ENCODE results near the gene TRPT1. TPM values are rescaled to one million over a fixed set of nuclear protein-coding genes. Genes with fewer than 3 reads are reported as not detected.
A peak's percentile ranks its signal among the peaks of the same experiment; 100 is the strongest.

Gene TRPT1
- total RNA-seq, 2 donors from 2014 or later: 16.2 to 16.6 TPM

DNA sequence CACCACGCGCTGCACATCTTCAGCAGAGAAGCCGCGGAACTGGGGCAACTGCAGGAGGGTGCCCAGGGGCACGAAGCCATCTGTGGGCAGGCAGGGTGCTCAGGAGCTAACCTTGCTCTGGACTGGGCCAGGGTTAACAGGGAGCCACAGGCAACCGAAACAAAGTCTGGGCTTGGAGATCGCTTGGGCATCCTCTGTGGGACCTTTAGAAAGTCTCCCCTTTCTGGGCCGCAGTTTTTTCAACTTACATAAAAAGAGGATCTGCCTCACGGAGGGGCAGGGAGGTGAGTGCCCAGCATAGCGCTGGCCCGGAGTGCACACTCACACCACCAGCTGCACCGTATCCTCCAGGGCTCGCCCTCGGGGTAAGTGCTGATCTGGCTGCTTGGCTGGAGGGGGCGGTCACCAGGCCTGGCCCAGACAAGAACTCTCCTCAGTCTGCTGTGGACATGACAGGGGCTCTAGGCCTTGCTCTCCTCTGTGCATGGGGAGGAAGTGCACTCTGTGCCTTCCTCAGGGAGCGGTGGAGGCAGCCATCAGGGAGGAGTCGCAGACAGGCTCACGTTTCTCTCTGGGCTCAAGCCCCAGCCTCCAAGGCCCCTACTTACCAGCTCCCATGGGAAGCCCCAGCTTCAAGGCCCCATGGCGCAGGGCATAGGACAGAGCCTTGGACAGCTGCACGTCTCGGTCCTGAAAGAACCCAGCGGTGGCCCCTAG lies 937 bp downstream of the TRPT1 start:
- DNase-seq: no peak
- peak overlapping the region; percentile 67 for H3K27ac Mint-ChIP-seq
- no peaks in the 10 kb centered on the region for H3K36me3 Mint-ChIP-seq (ENCODE audit: low read depth)
- H3K9me3 ChIP-seq (ENCODE audit: control insufficient read depth, low read length, poor library complexity, severe bottlenecking): no peaks in the 10 kb centered on the region
- H3K4me1 Mint-ChIP-seq: peaks cover 23% of the 10 kb centered on the region
- ATAC-seq: no peak
- no peaks in the 10 kb centered on the region for H3K27me3 Mint-ChIP-seq
- peak overlapping the region; percentile 91 for H3K4me3 Mint-ChIP-seq

DNA sequence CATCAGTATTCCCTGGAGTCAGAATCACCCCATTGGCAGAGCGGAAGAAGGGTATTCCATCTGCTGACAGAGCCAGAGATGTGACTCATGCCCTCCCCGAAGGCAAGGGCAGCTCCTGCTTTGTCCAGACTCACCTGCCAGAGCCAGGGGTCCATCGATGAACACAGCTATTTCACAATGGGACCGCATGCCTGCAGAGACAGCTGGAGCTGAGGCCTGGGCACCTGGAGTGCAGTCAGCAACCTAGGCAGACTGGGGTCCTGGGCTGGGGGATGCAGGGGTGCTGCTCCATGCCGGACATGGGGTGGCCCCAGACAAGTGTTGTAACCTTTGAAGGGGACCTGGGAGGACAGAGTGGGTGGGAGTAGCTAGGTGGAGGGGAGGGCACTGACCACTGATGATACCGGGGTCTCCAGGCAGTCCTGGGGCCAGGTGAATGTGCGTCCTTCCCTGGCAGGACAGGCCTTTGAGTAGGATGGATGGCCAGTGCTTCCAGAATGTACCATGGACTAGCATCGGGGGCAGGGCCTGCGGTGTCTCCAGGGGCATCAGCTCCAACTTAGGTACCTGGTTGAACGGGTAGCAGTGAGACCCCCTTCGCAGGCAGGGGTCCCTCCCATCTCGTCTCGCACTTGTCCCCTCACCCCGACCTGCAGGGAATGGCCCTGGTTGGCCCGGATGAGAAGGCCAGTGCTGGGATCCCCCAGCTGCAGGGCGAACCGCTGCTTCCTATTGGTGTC lies 1.7 kb downstream of the TRPT1 start:
- peak overlapping the region; percentile 16 for H3K27ac Mint-ChIP-seq
- no peaks in the 10 kb centered on the region for H3K9me3 ChIP-seq (ENCODE audit: control insufficient read depth, low read length, poor library complexity, severe bottlenecking)
- H3K36me3 Mint-ChIP-seq (ENCODE audit: low read depth): no peaks in the 10 kb centered on the region
- ATAC-seq (no peak), DNase-seq (no peak)
- H3K27me3 Mint-ChIP-seq: no peaks in the 10 kb centered on the region
- H3K4me1 Mint-ChIP-seq: peaks cover 17% of the 10 kb centered on the region
- H3K4me3 Mint-ChIP-seq: peak overlapping the region; percentile 7

DNA sequence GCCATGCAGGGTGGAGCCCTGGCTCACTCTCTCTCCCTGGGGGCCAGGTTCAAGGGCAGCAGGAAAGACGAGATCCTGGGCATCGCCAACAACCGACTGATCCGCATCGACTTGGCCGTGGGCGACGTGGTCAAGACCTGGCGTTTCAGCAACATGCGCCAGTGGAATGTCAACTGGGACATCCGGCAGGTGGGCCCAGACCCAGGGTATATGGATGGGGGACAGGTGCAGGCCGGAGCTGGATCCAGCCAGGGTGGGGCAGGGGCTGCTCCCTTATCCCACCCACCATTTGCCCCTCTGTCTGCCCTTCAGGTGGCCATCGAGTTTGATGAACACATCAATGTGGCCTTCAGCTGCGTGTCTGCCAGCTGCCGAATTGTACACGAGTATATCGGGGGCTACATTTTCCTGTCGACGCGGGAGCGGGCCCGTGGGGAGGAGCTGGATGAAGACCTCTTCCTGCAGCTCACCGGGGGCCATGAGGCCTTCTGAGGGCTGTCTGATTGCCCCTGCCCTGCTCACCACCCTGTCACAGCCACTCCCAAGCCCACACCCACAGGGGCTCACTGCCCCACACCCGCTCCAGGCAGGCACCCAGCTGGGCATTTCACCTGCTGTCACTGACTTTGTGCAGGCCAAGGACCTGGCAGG lies 2.9 kb downstream of the TRPT1 start:
- no peaks in the 10 kb centered on the region for H3K36me3 Mint-ChIP-seq (ENCODE audit: low read depth)
- ATAC-seq (no peak), DNase-seq (no peak)
- H3K27ac Mint-ChIP-seq: no peak overlapping the region
- H3K27me3 Mint-ChIP-seq: no peaks in the 10 kb centered on the region
- H3K4me1 Mint-ChIP-seq: peaks cover 21% of the 10 kb centered on the region
- H3K4me3 Mint-ChIP-seq: no peak overlapping the region
- H3K9me3 ChIP-seq (ENCODE audit: control insufficient read depth, low read length, poor library complexity, severe bottlenecking): no peaks in the 10 kb centered on the region

DNA sequence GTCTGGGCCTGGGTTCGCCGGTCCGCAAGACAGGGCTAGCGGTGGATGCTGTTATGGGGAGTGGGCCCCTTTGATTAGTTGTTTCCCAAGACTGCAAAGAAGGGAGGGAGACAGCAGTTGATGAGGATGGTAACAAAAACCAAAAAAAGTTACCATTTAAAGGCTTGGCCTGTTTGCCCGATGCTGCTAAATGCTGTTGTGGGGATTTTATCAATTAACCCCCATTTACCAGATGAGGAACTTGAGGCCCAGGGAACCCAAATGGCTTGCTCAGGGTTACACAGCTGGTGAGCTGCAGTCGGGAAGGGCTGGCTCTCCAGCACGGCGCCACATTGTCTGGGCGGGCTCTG lies 3.4 kb downstream of the TRPT1 start:
- Mint-ChIP-seq H3K36me3 (ENCODE audit: low read depth) (no peaks in the 10 kb centered on the region), H3K27ac (no peak overlapping the region), H3K4me1 (peaks cover 19% of the 10 kb centered on the region), H3K27me3 (no peaks in the 10 kb centered on the region), H3K4me3 (no peak overlapping the region)
- no peaks in the 10 kb centered on the region for H3K9me3 ChIP-seq (ENCODE audit: control insufficient read depth, low read length, poor library complexity, severe bottlenecking)
- ATAC-seq: no peak
- DNase-seq: no peak

DNA sequence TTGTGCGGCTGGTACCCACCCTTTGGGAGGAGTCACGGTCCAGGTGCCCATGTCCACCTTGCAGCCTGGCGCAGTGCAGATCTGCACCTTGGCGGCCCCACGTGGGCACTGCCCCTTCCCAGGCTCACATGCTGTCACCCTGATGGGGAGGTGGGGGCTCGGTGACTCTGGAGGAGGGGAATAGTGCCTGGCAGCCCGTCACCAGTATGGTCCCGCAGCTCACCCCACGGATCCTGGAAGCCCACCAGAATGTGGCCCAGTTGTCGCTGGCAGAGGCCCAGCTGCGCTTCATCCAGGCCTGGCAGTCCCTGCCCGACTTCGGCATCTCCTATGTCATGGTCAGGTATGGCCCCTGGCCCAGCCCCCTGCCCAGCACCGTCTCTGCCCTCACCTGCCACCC lies 5.2 kb downstream of the TRPT1 start:
- ATAC-seq (no peak), DNase-seq (no peak)
- no peaks in the 10 kb centered on the region for H3K9me3 ChIP-seq (ENCODE audit: control insufficient read depth, low read length, poor library complexity, severe bottlenecking)
- Mint-ChIP-seq H3K36me3 (ENCODE audit: low read depth) (no peaks in the 10 kb centered on the region), H3K4me3 (no peak overlapping the region), H3K27ac (no peak overlapping the region), H3K4me1 (peaks cover 10% of the 10 kb centered on the region), H3K27me3 (no peaks in the 10 kb centered on the region)

DNA sequence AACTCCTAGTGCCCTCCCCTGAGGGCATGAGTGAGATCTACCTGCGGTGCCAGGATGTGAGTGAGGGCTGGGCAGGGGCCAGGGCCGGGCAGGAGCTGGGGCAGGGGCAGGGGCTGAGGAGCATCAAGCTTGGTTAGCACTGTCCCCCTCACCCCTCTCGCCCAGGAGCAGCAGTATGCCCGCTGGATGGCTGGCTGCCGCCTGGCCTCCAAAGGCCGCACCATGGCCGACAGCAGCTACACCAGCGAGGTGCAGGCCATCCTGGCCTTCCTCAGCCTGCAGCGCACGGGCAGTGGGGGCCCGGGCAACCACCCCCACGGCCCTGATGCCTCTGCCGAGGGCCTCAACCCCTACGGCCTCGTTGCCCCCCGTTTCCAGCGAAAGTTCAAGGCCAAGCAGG lies 5.7 kb downstream of the TRPT1 start:
- H3K9me3 ChIP-seq (ENCODE audit: control insufficient read depth, low read length, poor library complexity, severe bottlenecking): no peaks in the 10 kb centered on the region
- Mint-ChIP-seq H3K4me1 (peaks cover 8% of the 10 kb centered on the region), H3K36me3 (ENCODE audit: low read depth) (no peaks in the 10 kb centered on the region), H3K4me3 (no peak overlapping the region), H3K27ac (no peak overlapping the region), H3K27me3 (no peaks in the 10 kb centered on the region)
- DNase-seq (no peak), ATAC-seq (no peak)

DNA sequence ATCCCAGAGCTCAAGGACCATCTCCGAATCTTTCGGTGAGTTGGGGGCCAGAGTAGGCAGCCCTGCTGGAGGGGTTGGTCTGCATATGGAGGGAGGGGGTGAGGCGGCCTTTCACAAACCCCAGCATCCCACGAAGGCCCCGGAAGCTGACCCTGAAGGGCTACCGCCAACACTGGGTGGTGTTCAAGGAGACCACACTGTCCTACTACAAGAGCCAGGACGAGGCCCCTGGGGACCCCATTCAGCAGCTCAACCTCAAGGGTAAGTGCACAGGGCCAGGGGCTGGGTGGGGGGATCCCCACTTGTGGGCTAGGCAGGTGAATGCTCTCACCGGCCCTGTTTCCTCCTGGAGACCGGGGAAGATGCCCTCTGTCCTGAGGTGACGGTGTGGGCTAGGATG lies 6.2 kb downstream of the TRPT1 start:
- H3K9me3 ChIP-seq (ENCODE audit: control insufficient read depth, low read length, poor library complexity, severe bottlenecking): no peaks in the 10 kb centered on the region
- Mint-ChIP-seq H3K4me3 (no peak overlapping the region), H3K36me3 (ENCODE audit: low read depth) (no peaks in the 10 kb centered on the region), H3K4me1 (peaks cover 11% of the 10 kb centered on the region), H3K27me3 (no peaks in the 10 kb centered on the region), H3K27ac (no peak overlapping the region)
- DNase-seq (no peak), ATAC-seq (no peak)

DNA sequence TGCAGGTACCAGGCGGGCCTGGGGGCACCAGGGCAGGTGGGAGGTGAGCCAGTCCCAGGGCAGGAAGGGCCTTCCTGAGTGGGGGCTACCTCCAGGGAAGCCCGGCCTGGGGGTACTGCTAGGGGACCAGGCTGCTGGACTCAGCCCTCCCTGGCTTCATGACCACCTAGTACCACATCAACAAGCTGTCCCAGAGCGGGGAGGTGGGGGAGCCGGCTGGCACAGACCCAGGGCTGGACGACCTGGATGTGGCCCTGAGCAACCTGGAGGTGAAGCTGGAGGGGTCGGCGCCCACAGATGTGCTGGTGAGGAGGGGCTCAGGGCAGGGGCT lies 6.7 kb downstream of the TRPT1 start:
- H3K4me3 Mint-ChIP-seq: no peak overlapping the region
- no peaks in the 10 kb centered on the region for H3K27me3 Mint-ChIP-seq
- ATAC-seq: no peak

DNA sequence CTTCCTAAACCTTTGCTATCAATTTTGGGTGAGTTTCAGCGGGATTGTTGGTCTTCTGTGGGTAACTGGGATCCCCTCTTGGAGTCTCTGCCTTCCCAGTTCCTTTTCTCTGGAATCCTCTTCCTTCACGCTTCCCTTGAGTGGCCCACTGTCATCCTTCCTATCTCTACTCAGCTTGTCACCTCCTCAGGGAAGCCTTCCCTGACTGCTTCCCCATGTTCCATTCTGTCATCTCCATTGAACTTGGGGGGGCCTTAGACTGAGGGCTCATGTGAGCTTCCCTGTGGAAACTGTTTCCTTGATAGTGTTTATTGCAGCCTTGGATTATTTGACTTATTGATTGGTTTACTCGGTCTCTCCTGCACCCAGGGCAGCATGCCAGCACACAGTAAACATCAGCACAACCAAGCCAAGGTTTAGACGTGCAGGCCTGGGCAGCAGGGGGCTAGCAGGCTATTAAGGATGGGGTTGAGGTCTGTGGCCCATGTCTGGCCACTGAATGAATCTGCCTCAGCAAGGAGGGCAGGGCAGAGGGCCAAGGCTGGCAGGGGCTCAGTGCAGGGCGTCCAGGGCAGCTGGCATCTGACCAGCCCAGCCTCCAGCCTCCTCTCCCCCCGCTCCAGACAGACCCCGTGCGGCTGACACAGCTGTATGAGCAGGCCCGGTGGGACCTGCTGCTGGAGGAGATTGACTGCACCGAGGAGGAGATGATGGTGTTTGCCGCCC lies 7.2 kb downstream of the TRPT1 start:
- ATAC-seq (no peak), DNase-seq (no peak)
- Mint-ChIP-seq H3K27ac (no peak overlapping the region), H3K36me3 (ENCODE audit: low read depth) (peaks cover 1% of the 10 kb centered on the region), H3K4me1 (peaks cover 13% of the 10 kb centered on the region), H3K27me3 (no peaks in the 10 kb centered on the region), H3K4me3 (no peak overlapping the region)
- H3K9me3 ChIP-seq (ENCODE audit: control insufficient read depth, low read length, poor library complexity, severe bottlenecking): no peaks in the 10 kb centered on the region

More for the DNA sequence above, 6.7 kb downstream of the TRPT1 start:
- Mint-ChIP-seq H3K36me3 (ENCODE audit: low read depth) (no peaks in the 10 kb centered on the region), H3K4me1 (peaks cover 11% of the 10 kb centered on the region), H3K27ac (no peak overlapping the region)
- no peak for DNase-seq
- no peaks in the 10 kb centered on the region for H3K9me3 ChIP-seq (ENCODE audit: control insufficient read depth, low read length, poor library complexity, severe bottlenecking)

DNA sequence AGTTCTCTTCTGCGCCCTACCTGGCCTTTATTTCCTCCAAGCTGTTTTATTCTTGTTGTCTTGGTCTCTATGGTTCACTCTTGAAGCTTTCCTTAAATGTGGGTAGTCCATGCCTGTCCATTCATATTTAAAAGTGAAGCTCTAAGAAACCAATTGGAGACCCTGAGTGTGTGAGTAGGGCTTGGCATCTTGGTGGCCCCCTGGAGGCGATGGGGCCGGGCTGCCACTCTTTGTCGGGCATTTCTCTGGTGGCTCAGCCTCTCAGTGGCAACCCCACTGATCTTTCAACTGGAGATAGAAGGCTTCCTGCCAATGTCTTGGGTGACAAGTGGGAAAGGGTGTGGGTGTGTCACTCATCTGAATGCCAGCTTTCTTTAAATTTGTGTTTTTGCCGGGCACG lies 9.1 kb downstream of the TRPT1 start:
- no peak for ATAC-seq

DNA sequence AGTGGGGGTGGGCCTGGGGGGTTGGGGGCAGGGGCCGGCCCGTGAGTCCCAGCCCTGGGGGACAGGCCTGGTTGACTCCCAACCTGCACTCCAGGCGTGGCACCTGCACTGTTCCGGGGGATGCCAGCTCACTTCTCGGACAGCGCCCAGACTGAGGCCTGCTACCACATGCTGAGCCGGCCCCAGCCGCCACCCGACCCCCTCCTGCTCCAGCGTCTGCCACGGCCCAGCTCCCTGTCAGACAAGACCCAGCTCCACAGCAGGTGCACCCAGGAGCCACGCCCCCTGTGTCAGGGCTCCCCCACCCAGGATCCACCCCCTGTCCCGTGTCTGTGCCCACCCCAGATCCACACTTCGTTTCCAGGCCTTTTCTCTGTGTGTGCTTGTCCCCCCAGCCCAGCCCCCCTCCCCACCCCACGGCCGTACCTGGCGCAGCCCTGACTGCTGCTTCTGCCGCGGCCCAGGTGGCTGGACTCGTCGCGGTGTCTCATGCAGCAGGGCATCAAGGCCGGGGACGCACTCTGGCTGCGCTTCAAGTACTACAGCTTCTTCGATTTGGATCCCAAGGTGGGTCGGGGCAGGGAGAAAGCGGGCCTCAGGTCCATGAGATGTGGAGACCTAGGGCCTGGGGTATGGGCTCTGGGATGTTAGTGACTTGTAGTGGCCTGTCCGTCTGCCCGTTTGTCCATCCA lies 14.7 kb downstream of the TRPT1 start:
- Mint-ChIP-seq H3K36me3 (ENCODE audit: low read depth) (peaks cover 4% of the 10 kb centered on the region), H3K4me3 (no peak overlapping the region), H3K27me3 (no peaks in the 10 kb centered on the region), H3K27ac (peak overlapping the region; percentile 24), H3K4me1 (peaks cover 35% of the 10 kb centered on the region)
- no peaks in the 10 kb centered on the region for H3K9me3 ChIP-seq (ENCODE audit: control insufficient read depth, low read length, poor library complexity, severe bottlenecking)
- no peak for ATAC-seq
- DNase-seq: no peak

More for the DNA sequence above, 9.1 kb downstream of the TRPT1 start:
- Mint-ChIP-seq H3K27ac (peak overlapping the region; percentile 9), H3K36me3 (ENCODE audit: low read depth) (peaks cover 2% of the 10 kb centered on the region), H3K4me3 (no peak overlapping the region), H3K4me1 (peaks cover 19% of the 10 kb centered on the region), H3K27me3 (no peaks in the 10 kb centered on the region)
- DNase-seq: no peak
- no peaks in the 10 kb centered on the region for H3K9me3 ChIP-seq (ENCODE audit: control insufficient read depth, low read length, poor library complexity, severe bottlenecking)

DNA sequence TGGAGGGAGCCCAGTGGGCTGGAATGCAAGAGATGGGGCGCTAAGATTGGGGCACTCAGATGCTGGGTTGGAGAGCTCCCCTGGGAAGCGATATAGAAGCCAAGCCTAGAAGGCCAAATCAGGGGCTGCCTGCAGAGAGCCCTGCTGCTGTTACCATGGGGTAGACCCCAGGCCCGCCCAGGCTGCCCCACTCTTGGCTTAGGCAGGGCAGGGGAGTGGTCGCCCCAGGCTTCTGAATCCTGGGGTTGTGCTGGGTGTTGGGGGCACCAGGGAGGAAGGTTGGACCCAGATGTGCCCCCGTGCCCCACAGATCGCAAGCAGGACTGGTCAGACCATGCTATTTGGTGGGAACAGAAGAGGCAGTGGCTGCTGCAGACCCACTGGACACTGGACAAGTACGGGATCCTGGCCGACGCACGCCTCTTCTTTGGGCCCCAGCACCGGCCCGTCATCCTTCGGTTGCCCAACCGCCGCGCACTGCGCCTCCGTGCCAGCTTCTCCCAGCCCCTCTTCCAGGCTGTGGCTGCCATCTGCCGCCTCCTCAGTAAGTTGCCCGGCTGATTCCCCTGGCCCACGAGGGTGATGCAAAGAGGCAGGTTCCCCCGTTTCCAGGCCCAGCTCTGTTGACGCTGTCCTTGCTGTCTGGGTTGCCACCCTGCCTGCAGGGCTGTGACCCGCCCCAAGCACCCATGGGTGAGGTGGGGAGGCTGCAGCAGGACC lies 15.5 kb downstream of the TRPT1 start:
- Mint-ChIP-seq H3K4me3 (no peak overlapping the region), H3K4me1 (peaks cover 40% of the 10 kb centered on the region), H3K27me3 (no peaks in the 10 kb centered on the region), H3K36me3 (ENCODE audit: low read depth) (peaks cover 4% of the 10 kb centered on the region), H3K27ac (peak overlapping the region; percentile 24)
- no peak for DNase-seq
- no peaks in the 10 kb centered on the region for H3K9me3 ChIP-seq (ENCODE audit: control insufficient read depth, low read length, poor library complexity, severe bottlenecking)
- no peak for ATAC-seq
